Lower leg skin (tissue), 4 donors: ENCODE results near the gene LIMS2. TPM values are rescaled to one million over a fixed set of nuclear protein-coding genes. Genes with fewer than 3 reads are reported as not detected.

Source experiments
- DNase-seq, 2 donors: peaks; one replicate each; pipeline ENCODE4 v3.0.0-alpha.2; 2019; ENCODE audit warnings: low spot score in 2 of 2
- H3K4me3 ChIP-seq: fragments of 200-600 bp; sonication (generic); 2 replicates; pipeline ENCODE4 v1.5.1; 2017; ENCODE audit warnings: mild to moderate bottlenecking, low read depth; ENCODE audit not compliant: poor library complexity, severe bottlenecking
- POLR2A ChIP-seq, 2 donors: fragments of 450-650 bp; IDR thresholded peaks; one replicate each; pipeline ENCODE4 v1.6.1; 2016 to 2017; ENCODE audit warnings: antibody characterized with exemption in 2 of 2, mild to moderate bottlenecking in 1 of 2, moderate library complexity in 1 of 2
- WGBS, 2 donors: methylation state at CpG; one replicate each; pipeline ENCODE4 v1.1.5; 2018; 5-methylcytosine and 5-hydroxymethylcytosine counted together
- intact Hi-C: fragments of 100-400 bp; cut with DNase I; formaldehyde crosslinking; loops from one replicate; pipeline ENCODE4 v1.15.0; 2023; ENCODE audit warnings: low total_unique reads
- total RNA-seq, 4 donors: library from RNA; depleted of rRNA; stranded (reverse); fragments of >200 nt; gene quantifications; one replicate each; pipeline ENCODE4 v1.1.0, GENCODE V29; 2016
- TF ChIP-seq, protein P1 (sequence below), 3 donors: fragments of 450-650 bp; IDR thresholded peaks; one replicate each; pipeline ENCODE4 v1.5.1; 2016; ENCODE audit warnings: antibody characterized with exemption in 3 of 3, mild to moderate bottlenecking in 3 of 3, moderate library complexity in 2 of 3

The LIMS2 gene
- total RNA-seq, 4 donors from 2014 or later, result 7.5 to 19.4 (median 11.4) TPM

DNA sequence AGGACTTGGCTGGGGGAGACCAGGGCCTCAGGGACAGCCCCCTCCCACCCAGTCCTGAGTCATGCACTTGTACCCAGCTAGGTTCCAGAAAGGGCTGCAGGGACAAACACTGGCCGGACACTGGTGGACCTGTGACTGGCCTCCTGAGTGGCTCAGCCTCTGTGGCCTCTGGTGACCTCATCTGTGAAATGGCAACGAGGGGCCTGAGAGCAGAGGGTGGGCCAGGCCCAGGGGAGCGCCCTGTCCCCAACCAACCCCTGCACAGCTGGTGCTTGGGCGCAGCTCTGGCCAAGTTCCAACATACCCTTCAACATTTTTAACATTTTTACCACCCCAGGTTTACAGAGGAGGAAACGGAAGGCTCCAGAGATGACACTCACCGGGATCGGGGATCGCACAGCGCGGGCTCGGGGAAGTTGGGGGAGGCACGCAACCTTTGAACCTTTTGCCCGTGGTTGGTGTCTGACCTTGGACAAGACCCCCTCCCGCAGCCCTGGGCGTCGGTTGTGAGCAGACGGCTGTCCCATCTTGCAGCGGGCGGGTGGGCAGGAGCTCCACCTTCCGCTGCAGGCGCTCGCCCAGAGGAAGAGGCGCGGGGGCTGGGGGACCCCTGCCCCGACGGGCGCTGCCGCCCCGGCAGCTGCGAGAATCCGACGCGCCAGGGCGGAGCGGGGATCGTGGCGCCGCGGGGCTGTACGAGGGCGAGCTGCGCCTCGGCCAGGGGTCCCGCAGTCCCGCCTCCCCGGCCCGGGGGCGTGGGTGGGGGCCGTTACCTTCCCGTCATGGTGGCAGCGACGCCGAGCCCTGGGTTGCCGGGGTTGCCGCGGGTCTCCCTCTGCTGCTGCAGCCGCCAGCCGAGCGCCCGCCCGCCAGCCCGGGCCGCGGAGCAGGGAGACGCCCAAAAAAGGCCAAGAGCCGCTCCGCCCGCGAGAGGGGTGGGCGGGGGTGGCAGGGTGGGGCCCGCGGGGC lies 805 bp downstream of the LIMS2 start:
- no peak for TF ChIP-seq POLR2A (IDR thresholded peaks at IDR 0.05)
- TF ChIP-seq, protein P1, sequence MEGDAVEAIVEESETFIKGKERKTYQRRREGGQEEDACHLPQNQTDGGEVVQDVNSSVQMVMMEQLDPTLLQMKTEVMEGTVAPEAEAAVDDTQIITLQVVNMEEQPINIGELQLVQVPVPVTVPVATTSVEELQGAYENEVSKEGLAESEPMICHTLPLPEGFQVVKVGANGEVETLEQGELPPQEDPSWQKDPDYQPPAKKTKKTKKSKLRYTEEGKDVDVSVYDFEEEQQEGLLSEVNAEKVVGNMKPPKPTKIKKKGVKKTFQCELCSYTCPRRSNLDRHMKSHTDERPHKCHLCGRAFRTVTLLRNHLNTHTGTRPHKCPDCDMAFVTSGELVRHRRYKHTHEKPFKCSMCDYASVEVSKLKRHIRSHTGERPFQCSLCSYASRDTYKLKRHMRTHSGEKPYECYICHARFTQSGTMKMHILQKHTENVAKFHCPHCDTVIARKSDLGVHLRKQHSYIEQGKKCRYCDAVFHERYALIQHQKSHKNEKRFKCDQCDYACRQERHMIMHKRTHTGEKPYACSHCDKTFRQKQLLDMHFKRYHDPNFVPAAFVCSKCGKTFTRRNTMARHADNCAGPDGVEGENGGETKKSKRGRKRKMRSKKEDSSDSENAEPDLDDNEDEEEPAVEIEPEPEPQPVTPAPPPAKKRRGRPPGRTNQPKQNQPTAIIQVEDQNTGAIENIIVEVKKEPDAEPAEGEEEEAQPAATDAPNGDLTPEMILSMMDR (IDR thresholded peaks at IDR 0.05), result no peak
- H3K4me3 ChIP-seq, result peak overlapping the region; percentile 43
- 7 to 24% methylated on average over 12 to 39 of the region's 72 CpGs for WGBS, 2 donors
- intact Hi-C loops, result no loop called here
- peak in 1 of 2 donors; percentile 88 for DNase-seq

DNA sequence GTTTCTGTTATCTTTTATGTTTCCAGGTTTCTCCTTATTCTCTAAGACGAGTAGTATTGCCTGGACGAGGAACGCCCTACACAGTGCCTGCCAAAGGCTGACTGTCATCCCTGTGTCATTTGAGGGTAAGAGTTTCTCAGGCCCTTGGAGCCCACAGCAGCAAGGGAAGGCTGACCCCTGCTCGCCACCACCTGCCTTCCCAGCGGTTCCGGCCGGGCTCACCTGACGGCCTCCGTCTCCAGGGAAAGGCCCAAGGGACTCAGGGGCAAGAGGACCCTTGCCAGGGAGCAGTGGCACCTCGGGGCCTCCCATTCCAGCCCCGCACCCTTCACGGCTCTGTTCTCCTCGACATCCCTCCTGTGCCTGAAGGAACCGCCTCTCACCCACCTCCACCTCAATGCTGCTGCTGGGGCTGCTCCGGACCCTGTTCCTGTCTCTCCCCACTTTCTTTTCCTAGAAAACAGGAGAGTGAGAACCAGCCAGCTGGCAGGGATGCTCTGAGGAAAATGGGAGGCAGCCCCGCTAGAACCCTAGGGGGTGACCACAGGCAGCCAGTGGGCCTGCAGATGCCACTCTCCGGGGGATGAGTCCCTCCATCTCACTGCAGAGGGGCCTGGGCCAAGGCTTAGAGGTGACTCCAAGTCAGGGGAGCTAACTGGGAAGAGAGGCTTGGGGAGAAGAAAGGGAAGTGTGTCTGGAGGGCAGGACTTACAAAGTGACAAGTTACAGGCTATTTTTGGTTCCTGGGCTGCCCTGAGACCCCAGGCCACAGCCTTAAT lies 1.9 kb downstream of the LIMS2 start:
- no peak overlapping the region for H3K4me3 ChIP-seq
- intact Hi-C loops, result no loop called here
- TF ChIP-seq, protein P1 (IDR thresholded peaks at IDR 0.05), result no peak
- TF ChIP-seq POLR2A (IDR thresholded peaks at IDR 0.05), result no peak
- peak in 1 of 2 donors; percentile 88 for DNase-seq
- WGBS, 2 donors, result 61 to 64% methylated on average over 17 of the region's 17 CpGs

GRCh38 chr2:127672341-127673224 lies 2.7 kb downstream of the LIMS2 start:
- 70 to 71% methylated on average over 20 of the region's 20 CpGs for WGBS, 2 donors
- TF ChIP-seq, protein P1 (IDR thresholded peaks at IDR 0.05), result no peak
- TF ChIP-seq POLR2A (IDR thresholded peaks at IDR 0.05), result no peak
- intact Hi-C loops, result no loop called here
- H3K4me3 ChIP-seq, result no peak overlapping the region
- DNase-seq, result peak in 1 of 2 donors; percentile 87

DNA sequence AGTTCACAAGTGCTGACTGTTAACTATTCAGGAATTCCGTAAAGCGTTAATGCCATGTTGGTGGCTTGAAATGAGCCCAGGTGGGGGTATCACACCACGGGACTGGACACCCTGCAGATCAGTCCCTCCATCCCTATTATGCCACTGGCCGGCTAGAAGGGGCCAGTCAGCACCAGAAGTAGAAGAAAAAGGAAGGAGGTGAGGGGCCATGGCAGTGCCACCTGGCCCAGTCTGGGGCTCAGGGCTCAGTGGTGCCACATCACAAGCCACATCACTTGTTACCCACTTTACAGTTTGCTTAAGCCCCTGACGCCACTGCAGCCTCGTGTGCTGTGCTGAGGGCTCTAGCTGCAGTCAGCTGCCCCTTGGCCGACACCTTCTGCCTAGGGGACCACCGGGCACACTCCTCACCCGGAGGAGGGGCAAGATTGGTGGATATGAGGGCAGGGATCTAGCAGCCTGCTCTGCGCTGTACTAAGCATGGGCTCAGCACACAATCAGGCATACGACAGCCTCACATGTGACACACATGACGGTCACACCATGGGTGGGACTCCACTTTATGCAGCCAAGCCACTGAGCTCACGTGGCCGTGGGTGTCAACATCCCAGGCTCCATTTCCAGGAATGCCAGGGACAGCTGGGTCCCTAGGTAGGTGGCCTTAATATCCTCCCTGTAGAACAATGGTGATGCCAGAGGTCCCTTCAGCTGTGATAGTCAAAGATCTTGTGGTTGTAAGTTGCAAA lies 3.6 kb downstream of the LIMS2 start:
- DNase-seq, result peak in 1 of 2 donors; percentile 90
- intact Hi-C loops, result no loop called here
- 72 to 77% methylated on average over 14 of the region's 14 CpGs for WGBS, 2 donors
- TF ChIP-seq, protein P1 (IDR thresholded peaks at IDR 0.05), result no peak
- TF ChIP-seq POLR2A (IDR thresholded peaks at IDR 0.05), result no peak
- H3K4me3 ChIP-seq, result no peak overlapping the region

- TF ChIP-seq, protein P1 (IDR thresholded peaks at IDR 0.05), result no peak
- no peak for TF ChIP-seq POLR2A (IDR thresholded peaks at IDR 0.05)
- no peak overlapping the region for H3K4me3 ChIP-seq
- WGBS, 2 donors, result 89 to 92% methylated on average over 5 of the region's 5 CpGs
- intact Hi-C loops, result no loop called here
- peak in 1 of 2 donors; percentile 63 for DNase-seq
Measured at GRCh38 chr2:127670957-127671290, 4.4 kb downstream of the LIMS2 start.
